VCaP (cell line): Measurements from ENCODE around the gene TGM5.
A peak's percentile ranks its signal among the peaks of the same experiment; 100 is the strongest.
"Not testable (repeated sequence)": the region's sequence is repeated elsewhere in the genome, so short reads cannot be mapped to it uniquely, and the experiment has no call there.

Source experiments
- H3K27ac ChIP-seq: fragments of 450-650 bp; 2 replicates; pipeline ENCODE4 v1.5.1; 2017
- CTCF ChIP-seq: fragments of 450-650 bp; conservative IDR thresholded peaks from 2 replicates; pipeline ENCODE4 v1.5.1; 2017; ENCODE audit warnings: mild to moderate bottlenecking, moderate library complexity

TGM5 gene

GRCh38 chr15:43206054-43206453 is 60.7 kb downstream of the TGM5 start:
- H3K27ac ChIP-seq, result no peak overlapping the region
- TF ChIP-seq CTCF, result no peak

- peak; percentile 74 for TF ChIP-seq CTCF
- H3K27ac ChIP-seq, result no peak overlapping the region
Measured at GRCh38 chr15:43204016-43204901, 62.5 kb downstream of the TGM5 start.

GRCh38 chr15:43199945-43200488 is 66.7 kb downstream of the TGM5 start:
- TF ChIP-seq CTCF, result no peak
- no peak overlapping the region for H3K27ac ChIP-seq

GRCh38 chr15:43198992-43199391 is 67.7 kb downstream of the TGM5 start:
- no peak for TF ChIP-seq CTCF
- no peak overlapping the region for H3K27ac ChIP-seq

- not testable (repeated sequence) for H3K27ac ChIP-seq
Measured at GRCh38 chr15:43198556-43198955, 68.2 kb downstream of the TGM5 start.

- H3K27ac ChIP-seq, result not testable (repeated sequence)
Measured at GRCh38 chr15:43197773-43198172, 69.0 kb downstream of the TGM5 start.

GRCh38 chr15:43196760-43197548 is 69.8 kb downstream of the TGM5 start:
- TF ChIP-seq CTCF, result no peak

GRCh38 chr15:43194795-43195194 is 71.9 kb downstream of the TGM5 start:
- no peak for TF ChIP-seq CTCF
- no peak overlapping the region for H3K27ac ChIP-seq

More at GRCh38 chr15:43196760-43197548, 69.8 kb downstream of the TGM5 start:
- H3K27ac ChIP-seq, result no peak overlapping the region
